GM23338 (cell line): ENCODE measurements around the gene HIVEP3. TPM values are rescaled to one million over a fixed set of nuclear protein-coding genes. Genes with fewer than 3 reads are reported as not detected.

Experiments used
- ATAC-seq: fragments of 200-7000 bp; cut with Tn5 transposase; 3 replicates; pipeline ENCODE4 v1.9.1; 2020
- DNase-seq: peaks from one replicate; pipeline ENCODE4 v3.0.0-alpha.2; 2015; ENCODE audit warnings: low spot score
- H2AFZ ChIP-seq: fragments of 200-600 bp; sonication (generic); 2 replicates; pipeline ENCODE4 v1.8.0; 2016; ENCODE audit warnings: antibody characterized with exemption, mild to moderate bottlenecking, moderate library complexity
- H3F3A ChIP-seq: fragments of 200-600 bp; sonication (generic); replicated peaks from 2 replicates; pipeline ENCODE4 v1.8.0; 2017; ENCODE audit warnings: antibody characterized with exemption, mixed run types, low read depth
- H3K27ac ChIP-seq: fragments of 200-600 bp; sonication (generic); 2 replicates; pipeline ENCODE4 v1.6.1; 2016; ENCODE audit warnings: low read depth
- H3K27me3 ChIP-seq: fragments of 200-600 bp; sonication (generic); 2 replicates; pipeline ENCODE4 v1.8.0; 2016; ENCODE audit warnings: mild to moderate bottlenecking, mixed run types, moderate library complexity; ENCODE audit not compliant: insufficient read depth
- H3K36me3 ChIP-seq: fragments of 200-600 bp; sonication (generic); 2 replicates; pipeline ENCODE4 v1.8.0; 2016; ENCODE audit warnings: mild to moderate bottlenecking; ENCODE audit not compliant: insufficient read depth
- H3K4me1 ChIP-seq: fragments of 200-600 bp; sonication (generic); 2 replicates; pipeline ENCODE4 v1.8.0; 2016; ENCODE audit warnings: mild to moderate bottlenecking, moderate library complexity; ENCODE audit not compliant: insufficient read depth
- H3K4me2 ChIP-seq: fragments of 200-600 bp; sonication (generic); 2 replicates; pipeline ENCODE4 v1.7.1; 2017; ENCODE audit warnings: mixed run types
- H3K4me3 ChIP-seq: fragments of 200-600 bp; sonication (generic); 2 replicates; pipeline ENCODE4 v1.6.1; 2016; ENCODE audit warnings: mixed run types
- H3K79me2 ChIP-seq: fragments of 200-600 bp; sonication (generic); replicated peaks from 2 replicates; pipeline ENCODE4 v1.8.0; 2017; ENCODE audit warnings: mild to moderate bottlenecking; ENCODE audit not compliant: insufficient read depth
- H3K9me2 ChIP-seq: fragments of 200-600 bp; sonication (generic); 2 replicates; pipeline ENCODE4 v1.8.0; 2017; ENCODE audit not compliant: insufficient read depth
- H4K20me1 ChIP-seq: fragments of 200-600 bp; sonication (generic); replicated peaks from 2 replicates; pipeline ENCODE4 v1.8.0; 2017; ENCODE audit warnings: mild to moderate bottlenecking; ENCODE audit not compliant: insufficient read depth
- H3K27ac Mint-ChIP-seq: 2 replicates; pipeline ENCODE4 v1.8.0; 2020; ENCODE audit warnings: inconsistent platforms, mild to moderate bottlenecking, moderate library complexity, mixed read lengths
- H3K27me3 Mint-ChIP-seq: 3 replicates; pipeline ENCODE4 v1.8.0; 2022; ENCODE audit warnings: low read depth, mild to moderate bottlenecking, moderate library complexity, mixed read lengths, inconsistent platforms; ENCODE audit not compliant: insufficient read depth, poor library complexity
- H3K36me3 Mint-ChIP-seq: 3 replicates; pipeline ENCODE4 v1.8.0; 2021; ENCODE audit warnings: low read depth, mild to moderate bottlenecking, inconsistent platforms, moderate library complexity, mixed read lengths
- H3K4me1 Mint-ChIP-seq: 3 replicates; pipeline ENCODE4 v1.8.0; 2020; ENCODE audit warnings: mild to moderate bottlenecking, inconsistent platforms, mixed read lengths
- H3K4me3 Mint-ChIP-seq: 3 replicates; pipeline ENCODE4 v1.8.0; 2021; ENCODE audit warnings: moderate library complexity, mild to moderate bottlenecking, inconsistent platforms, mixed read lengths
- H3K9me3 Mint-ChIP-seq: 3 replicates; pipeline ENCODE4 v1.8.0; 2020; ENCODE audit warnings: moderate library complexity, mild to moderate bottlenecking, inconsistent platforms, mixed read lengths
- CTCF ChIP-seq, 2 experiments: fragments of 200-600 bp in 1 of 2; sonication (generic) in 1 of 2; conservative IDR thresholded peaks; 2 replicates each; pipeline versions ENCODE4 v1.5.1 to v1.6.1; 2016 to 2017; ENCODE audit warnings: antibody characterized with exemption in 2 of 2, low read depth in 2 of 2, mild to moderate bottlenecking in 2 of 2, moderate library complexity in 1 of 2
- ETS1 ChIP-seq: IDR thresholded peaks from 2 replicates; pipeline ENCODE4 v1.6.1; 2016; ENCODE audit warnings: antibody characterized with exemption
- EZH2 ChIP-seq: fragments of 200-600 bp; sonication (generic); IDR thresholded peaks from one replicate; pipeline ENCODE4 v1.8.0; 2017; ENCODE audit warnings: antibody characterized with exemption, mild to moderate bottlenecking, low read depth; ENCODE audit not compliant: unreplicated experiment
- EZH2phosphoT487 ChIP-seq: fragments of 200-600 bp; sonication (generic); IDR thresholded peaks from one replicate; pipeline ENCODE4 v1.8.1; 2018; ENCODE audit warnings: antibody characterized with exemption; ENCODE audit not compliant: unreplicated experiment
- POLR2AphosphoS5 ChIP-seq: IDR thresholded peaks from 2 replicates; pipeline ENCODE4 v1.6.1; 2016; ENCODE audit warnings: antibody characterized with exemption, low read depth
- REST ChIP-seq: IDR thresholded peaks from one replicate; pipeline ENCODE4 v1.6.1; 2018; ENCODE audit warnings: antibody characterized with exemption; ENCODE audit not compliant: unreplicated experiment
- ZNF114 ChIP-seq: fragments of 250-450 bp; sonication (Bioruptor Pico); IDR thresholded peaks from 2 replicates; pipeline ENCODE4 v1.5.0; 2020; ENCODE audit warnings: mild to moderate bottlenecking, moderate library complexity
- ZNF331 ChIP-seq: fragments of 250-450 bp; sonication (Bioruptor Pico); IDR thresholded peaks from 2 replicates; pipeline ENCODE4 v1.5.0; 2020; ENCODE audit warnings: low read depth, mild to moderate bottlenecking, moderate library complexity
- polyA plus RNA-seq: library from polyadenylated mRNA; unstranded; fragments of >200 nt; fragmentation: Nextera tagmentation; extraction: Ambion mirVana; gene quantifications from 2 replicates; pipeline ENCODE4 v1.2.1, GENCODE V29; 2016
- total RNA-seq: library from RNA; depleted of rRNA; stranded (reverse); fragments of >200 nt; shearing (Covaris generic); gene quantifications from 2 replicates; pipeline ENCODE4 v1.2.3, GENCODE V29; 2014

Gene HIVEP3
- total and polyA plus RNA-seq, 2 experiments from 2014 or later: 0.14 to 0.24 TPM

- Mint-ChIP-seq H3K4me1 (no peaks in the 10 kb centered on the region; the same call in 1 of the 3 replicates), H3K4me3 (no peak overlapping the region), H3K27ac (no peak overlapping the region), H3K36me3 (no peaks in the 10 kb centered on the region), H3K9me3 (no peaks in the 10 kb centered on the region), H3K27me3 (peaks cover 3% of the 10 kb centered on the region)
- no peaks in the 10 kb centered on the region for H3K27me3 ChIP-seq
- H3K4me3 ChIP-seq: no peak overlapping the region
- no peaks in the 10 kb centered on the region for H3K4me1 ChIP-seq
- no peak overlapping the region for H2AFZ ChIP-seq
- H3K4me2 ChIP-seq: no peak overlapping the region
- no peaks in the 10 kb centered on the region for H3K9me2 ChIP-seq
- H3F3A ChIP-seq: no peaks in the 10 kb centered on the region
- TF ChIP-seq REST: no peak
- no peak for TF ChIP-seq ZNF331 (CRISPR knock-in tag)
- DNase-seq (no peak), ATAC-seq (no peak)
- no peaks in the 10 kb centered on the region for H3K36me3 ChIP-seq
- no peaks in the 10 kb centered on the region for H3K79me2 ChIP-seq
- H3K27ac ChIP-seq: no peak overlapping the region
- H4K20me1 ChIP-seq: no peaks in the 10 kb centered on the region
Observed at GRCh38 chr1:41469706-41470105, 449.0 kb downstream of the HIVEP3 start.

GRCh38 chr1:41468122-41468762, 450.5 kb downstream of the HIVEP3 start:
- H3K27me3 Mint-ChIP-seq: peaks cover under 1% of the 10 kb centered on the region
- H3K4me3 Mint-ChIP-seq: no peak overlapping the region
- TF ChIP-seq CTCF (conservative IDR thresholded peaks at IDR 0.05; ENCODE audit: low read depth in 2 of 2): no peak
- no peak for TF ChIP-seq EZH2phosphoT487
- no peak for TF ChIP-seq ZNF114 (CRISPR knock-in tag)
- TF ChIP-seq REST: no peak
- no peak for TF ChIP-seq ETS1
- TF ChIP-seq EZH2: no peak
- no peak for TF ChIP-seq POLR2AphosphoS5

More at GRCh38 chr1:41468122-41468762, 450.5 kb downstream of the HIVEP3 start:
- Histone ChIP-seq H3K27me3 (no peaks in the 10 kb centered on the region), H3K27ac (no peak overlapping the region), H3K36me3 (no peaks in the 10 kb centered on the region), H3K4me2 (no peak overlapping the region), H3K4me3 (no peak overlapping the region), H3K9me2 (no peaks in the 10 kb centered on the region), H2AFZ (no peak overlapping the region), H3F3A (no peaks in the 10 kb centered on the region), H3K4me1 (no peaks in the 10 kb centered on the region), H4K20me1 (no peaks in the 10 kb centered on the region), H3K79me2 (no peaks in the 10 kb centered on the region)
- no peaks in the 10 kb centered on the region for H3K4me1 Mint-ChIP-seq
- no peak overlapping the region for H3K27ac Mint-ChIP-seq
- H3K36me3 Mint-ChIP-seq: no peaks in the 10 kb centered on the region
- ATAC-seq (no peak), DNase-seq (no peak)
- H3K9me3 Mint-ChIP-seq: no peaks in the 10 kb centered on the region
